Measurements from ENCODE around the gene PLEKHA5.

Gene PLEKHA5

DNA sequence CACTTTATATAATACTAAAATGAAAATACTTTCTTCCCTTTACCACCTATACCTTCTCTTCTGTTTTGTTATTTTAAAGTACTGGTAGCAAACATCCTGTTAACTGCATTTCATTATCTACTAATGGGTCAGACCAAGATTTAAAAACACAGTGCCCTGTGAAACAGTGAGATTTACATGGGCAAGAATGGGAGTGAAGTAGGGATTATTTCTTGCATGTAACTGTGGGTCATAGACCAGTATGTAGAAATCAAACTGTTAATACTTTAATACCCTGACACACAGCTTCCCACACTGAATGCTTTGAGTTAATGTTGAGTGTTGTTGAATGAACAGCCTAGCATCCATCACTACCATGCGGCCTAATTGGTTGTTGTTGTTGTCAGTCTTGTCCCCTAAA, 61.6 kb downstream of the PLEKHA5 start:
- in situ Hi-C loops (cut with HindIII; ENCODE audit: low pct_ligation_motif_present, low pct_unique_long_range_greater_than_20kb, low sequenced_read_pairs) = no loop called here
- DNase-seq = no peak

DNA sequence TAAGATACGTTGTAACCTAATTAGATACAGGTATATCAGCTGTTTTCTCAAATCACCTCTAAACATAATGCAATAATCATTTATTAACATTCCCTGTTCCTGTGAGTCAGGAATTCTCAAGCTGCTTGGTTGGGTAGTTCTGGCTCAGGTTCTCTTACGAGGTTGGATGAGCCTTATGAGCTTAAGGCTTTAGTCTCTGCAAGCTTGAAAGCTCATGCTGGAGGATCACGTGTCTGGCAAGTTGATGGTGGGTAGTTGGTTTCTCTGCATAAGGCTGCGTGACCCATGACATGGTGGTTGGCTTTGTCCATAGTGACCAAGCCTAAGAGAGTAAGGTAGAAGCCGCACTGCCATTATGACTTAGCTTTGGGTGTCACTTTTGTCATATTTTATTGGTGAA, 62.0 kb downstream of the PLEKHA5 start:
- DNase-seq = peak; percentile 86
- in situ Hi-C loops (cut with HindIII; ENCODE audit: low pct_ligation_motif_present, low pct_unique_long_range_greater_than_20kb, low sequenced_read_pairs) = no loop called here

DNA sequence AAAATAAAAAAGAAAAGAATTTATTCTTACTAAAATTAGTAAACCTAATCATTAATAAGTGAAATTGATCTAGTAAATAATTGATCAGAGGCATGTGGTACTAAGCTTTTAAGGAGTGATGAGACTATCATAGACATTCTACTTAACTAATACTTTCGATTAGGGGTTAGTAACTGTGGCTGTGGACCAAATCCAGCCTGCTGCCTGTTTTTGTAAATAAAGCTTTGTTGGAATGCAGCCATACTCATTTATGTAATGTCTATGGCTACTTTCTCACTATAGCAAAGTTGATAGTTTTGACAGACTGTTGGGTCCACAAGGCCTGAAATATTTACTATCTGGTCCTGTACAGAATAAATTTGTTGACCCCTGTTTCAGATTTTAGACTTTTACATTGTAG, 63.2 kb downstream of the PLEKHA5 start:
- DNase-seq = no peak
- in situ Hi-C loops (cut with HindIII; ENCODE audit: low pct_ligation_motif_present, low pct_unique_long_range_greater_than_20kb, low sequenced_read_pairs) = no loop called here

DNA sequence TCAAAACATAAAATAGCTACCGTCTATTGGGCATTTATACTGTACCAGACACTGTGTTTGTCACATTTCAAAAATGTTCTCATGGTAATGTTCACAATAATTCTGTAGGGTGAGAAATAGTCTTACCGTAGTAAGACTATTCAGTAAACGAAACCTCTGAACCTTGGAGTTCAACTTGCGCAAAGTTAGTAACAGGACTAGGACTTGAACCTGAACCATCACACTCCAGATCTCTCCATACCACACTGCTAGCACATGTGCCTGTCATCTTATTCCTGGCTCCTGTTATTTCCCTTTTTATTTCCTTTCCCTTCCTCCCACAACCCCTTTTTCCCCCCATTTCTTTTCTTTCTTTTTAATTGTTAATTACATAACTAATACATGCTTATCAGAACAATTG, 65.4 kb downstream of the PLEKHA5 start:
- in situ Hi-C loops (cut with HindIII; ENCODE audit: low pct_ligation_motif_present, low pct_unique_long_range_greater_than_20kb, low sequenced_read_pairs) = no loop called here
- DNase-seq = no peak

DNA sequence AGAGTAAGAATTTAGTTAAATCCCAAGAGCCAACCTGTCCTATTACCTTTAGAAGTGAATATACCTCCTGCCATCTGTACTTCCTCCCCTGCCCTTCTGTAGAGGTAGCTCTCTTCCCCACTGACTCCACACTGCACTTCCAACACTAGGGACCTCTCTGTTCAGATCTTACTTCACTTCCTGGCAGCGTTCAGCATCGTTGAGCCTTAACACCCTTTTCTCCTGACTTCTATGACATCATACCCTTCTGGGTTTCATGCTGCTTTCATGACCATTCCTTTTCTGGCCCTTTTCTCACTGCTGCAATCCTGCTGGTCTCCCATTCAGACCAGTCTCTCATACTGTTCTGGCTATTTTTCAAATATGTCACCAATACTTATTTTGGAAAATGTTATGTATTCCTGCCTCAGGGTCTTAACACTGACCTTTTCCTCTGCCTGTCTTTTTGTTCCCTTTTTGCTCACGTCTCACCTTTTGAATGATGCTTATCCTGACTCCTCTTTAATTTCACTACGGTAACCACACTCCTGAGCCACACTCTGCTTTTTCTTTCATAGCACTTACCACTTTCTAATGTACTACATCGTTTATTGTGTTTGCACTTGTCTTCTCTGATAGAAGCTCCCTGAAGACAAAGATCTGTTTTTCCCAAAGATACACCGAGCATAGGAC, 67.6 kb downstream of the PLEKHA5 start:
- DNase-seq = no peak
- in situ Hi-C loops (cut with HindIII; ENCODE audit: low pct_ligation_motif_present, low pct_unique_long_range_greater_than_20kb, low sequenced_read_pairs) = no loop called here

DNA sequence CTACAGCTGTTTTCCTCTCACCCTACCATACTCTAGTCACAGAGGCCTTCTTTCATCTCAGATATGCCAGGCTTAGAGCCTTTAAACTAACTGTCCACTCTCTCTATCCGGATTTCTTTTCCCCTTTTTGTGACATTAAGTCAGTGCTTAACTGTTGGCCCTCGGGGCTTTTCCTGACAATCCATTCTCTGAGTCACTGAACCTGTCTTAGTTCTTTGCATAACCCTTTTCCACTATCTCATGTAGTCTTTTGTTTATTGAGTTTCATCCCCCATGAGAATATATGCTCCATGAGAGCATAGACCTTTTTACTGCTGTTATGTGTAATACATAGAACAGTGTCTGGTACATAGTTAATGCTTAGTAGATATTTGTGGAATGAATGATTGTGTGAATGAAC, 68.7 kb downstream of the PLEKHA5 start:
- in situ Hi-C loops (cut with HindIII; ENCODE audit: low pct_ligation_motif_present, low pct_unique_long_range_greater_than_20kb, low sequenced_read_pairs) = no loop called here

DNA sequence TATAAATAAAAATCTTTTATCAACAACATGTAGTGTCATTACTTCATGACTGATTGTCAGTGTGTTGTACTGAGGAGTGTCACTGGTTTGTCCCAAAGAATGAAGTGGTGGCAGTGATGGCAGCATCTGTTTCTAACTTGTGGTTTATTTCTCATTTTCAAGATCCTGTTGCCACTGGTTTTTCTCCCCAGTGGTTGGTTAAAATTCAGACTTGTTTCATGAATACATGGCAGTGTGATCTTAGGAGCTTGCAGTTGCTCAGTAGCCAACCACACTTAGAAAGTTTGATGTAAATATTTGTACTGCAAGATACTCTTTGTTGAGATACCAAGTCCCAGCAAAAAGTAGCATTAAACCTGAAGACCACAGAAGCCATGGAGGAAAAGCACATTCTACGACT, 69.8 kb downstream of the PLEKHA5 start:
- no peak for DNase-seq
- in situ Hi-C loops (cut with HindIII; ENCODE audit: low pct_ligation_motif_present, low pct_unique_long_range_greater_than_20kb, low sequenced_read_pairs) = no loop called here

More for the DNA sequence above, 68.7 kb downstream of the PLEKHA5 start:
- DNase-seq = no peak

DNA sequence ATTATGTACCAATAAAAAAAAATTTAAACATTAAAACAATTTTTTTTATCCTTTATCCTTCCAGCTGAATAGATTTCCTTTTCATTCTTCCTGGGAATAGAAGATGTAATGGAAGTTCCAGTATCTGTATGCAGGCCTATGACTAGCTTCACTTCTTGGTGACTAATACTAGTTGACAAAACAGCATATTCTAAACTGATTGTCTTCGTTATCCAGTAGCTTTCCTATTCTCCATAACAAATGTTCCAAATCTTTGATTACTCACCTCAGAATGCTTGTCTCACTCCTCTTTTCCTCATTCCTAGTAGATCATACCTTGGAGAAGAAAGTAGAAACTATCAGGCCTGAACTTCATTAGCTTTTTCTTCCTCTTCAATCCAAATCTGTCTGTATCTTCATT, 70.7 kb downstream of the PLEKHA5 start:
- in situ Hi-C loops (cut with HindIII; ENCODE audit: low pct_ligation_motif_present, low pct_unique_long_range_greater_than_20kb, low sequenced_read_pairs) = no loop called here
- DNase-seq = no peak

DNA sequence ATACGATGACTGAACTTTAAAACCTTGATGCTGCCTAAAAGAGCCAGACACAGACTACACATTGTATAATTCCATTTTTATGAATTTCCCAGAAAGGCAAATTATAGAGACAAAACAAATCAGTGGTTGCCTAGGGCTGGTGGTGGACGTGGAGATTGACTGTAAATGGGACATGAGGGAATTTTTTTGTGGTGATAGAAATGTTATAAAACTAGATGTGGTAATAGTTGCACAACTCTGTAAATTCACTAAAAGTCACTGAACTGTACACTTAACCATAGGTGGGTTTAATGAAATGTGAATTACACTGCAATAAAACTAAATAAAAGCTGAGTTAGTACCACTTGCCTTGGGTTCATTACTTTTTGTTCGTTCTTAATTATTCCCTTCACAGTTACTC, 72.1 kb downstream of the PLEKHA5 start:
- DNase-seq = no peak
- in situ Hi-C loops (cut with HindIII; ENCODE audit: low pct_ligation_motif_present, low pct_unique_long_range_greater_than_20kb, low sequenced_read_pairs) = no loop called here

DNA sequence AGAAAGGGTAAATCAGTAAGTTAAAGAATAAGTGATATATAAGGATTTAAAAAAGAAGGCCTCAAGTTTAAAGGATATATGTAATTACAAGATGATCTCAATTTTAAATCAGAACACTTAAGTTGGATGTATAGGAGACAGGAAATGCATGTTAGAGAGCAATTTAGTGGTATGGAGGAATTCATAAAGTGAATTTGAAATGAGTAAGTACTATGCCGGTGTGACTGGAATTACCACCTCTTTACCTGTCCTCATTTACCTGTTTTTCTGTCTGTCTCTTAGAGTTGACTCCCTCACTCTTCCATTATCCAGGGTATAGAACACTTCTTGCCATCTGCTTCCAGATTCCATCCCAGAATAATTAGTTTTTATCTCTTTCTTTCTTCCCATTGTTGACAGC, 73.5 kb downstream of the PLEKHA5 start:
- no peak for DNase-seq
- in situ Hi-C loops (cut with HindIII; ENCODE audit: low pct_ligation_motif_present, low pct_unique_long_range_greater_than_20kb, low sequenced_read_pairs) = no loop called here

DNA sequence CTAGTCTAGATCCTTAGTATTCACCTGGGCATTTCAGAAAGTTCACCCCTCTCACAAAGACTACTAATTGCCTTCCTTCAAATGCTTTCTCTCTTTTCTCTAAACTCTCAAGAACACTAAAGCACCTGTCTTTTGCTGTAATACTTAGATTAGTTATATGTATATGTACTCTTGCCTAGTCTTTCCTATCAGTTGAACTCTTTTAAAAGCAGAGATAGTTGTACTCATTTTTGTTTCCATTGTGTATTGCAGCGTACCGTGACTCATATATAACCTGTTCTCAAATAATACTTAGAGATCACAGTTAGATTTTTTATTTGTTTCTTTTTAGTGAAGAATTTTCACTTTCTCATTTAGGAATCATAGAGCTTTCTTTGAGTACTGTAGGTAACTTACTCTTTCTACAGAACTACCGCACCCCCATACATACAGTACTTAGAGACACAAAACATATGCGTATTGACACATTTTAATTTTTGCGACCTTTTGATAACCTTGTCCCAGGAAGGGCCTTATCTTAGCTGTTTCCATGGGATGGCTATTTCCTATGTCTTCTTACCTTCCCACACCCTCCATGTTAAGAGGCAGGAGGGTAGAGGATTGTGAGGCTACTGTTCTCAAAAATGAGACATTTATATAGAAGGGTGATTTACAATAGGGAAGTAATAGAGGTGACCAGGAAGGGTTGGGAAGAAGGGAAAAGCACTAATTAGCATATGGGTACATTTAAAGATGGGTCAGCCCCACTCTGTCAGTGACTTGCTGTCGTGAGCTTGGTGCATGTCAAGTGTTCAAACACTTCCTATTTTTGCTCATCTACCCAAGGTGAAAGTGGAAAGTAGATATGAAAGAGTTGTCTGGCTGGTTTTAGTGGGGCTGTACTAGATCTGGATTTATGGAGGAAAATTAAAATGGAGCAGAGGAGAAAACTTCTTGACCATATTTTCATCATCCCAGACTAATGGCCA, 74.3 kb downstream of the PLEKHA5 start:
- in situ Hi-C loops (cut with HindIII; ENCODE audit: low pct_ligation_motif_present, low pct_unique_long_range_greater_than_20kb, low sequenced_read_pairs) = no loop called here
- no peak for DNase-seq

DNA sequence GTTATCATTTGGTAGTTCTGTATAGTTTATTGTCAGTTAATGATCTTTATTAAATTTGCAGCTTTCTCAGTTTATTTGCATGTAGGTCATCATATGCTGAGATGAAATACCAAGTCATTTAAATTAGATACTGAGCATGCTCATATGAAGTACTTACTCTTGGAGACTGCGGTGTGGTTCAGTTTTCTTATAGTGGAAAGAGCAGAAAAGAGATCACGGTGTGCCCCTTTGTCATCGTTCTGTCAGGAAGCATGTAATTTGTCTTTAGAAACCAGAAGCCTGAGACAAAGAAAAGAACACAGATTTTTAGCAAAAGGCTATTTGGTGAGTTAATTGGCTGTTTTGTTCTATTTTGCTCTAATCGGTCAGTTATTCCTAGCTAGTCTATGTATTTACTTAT, 75.6 kb downstream of the PLEKHA5 start:
- in situ Hi-C loops (cut with HindIII; ENCODE audit: low pct_ligation_motif_present, low pct_unique_long_range_greater_than_20kb, low sequenced_read_pairs) = no loop called here
- DNase-seq = no peak

DNA sequence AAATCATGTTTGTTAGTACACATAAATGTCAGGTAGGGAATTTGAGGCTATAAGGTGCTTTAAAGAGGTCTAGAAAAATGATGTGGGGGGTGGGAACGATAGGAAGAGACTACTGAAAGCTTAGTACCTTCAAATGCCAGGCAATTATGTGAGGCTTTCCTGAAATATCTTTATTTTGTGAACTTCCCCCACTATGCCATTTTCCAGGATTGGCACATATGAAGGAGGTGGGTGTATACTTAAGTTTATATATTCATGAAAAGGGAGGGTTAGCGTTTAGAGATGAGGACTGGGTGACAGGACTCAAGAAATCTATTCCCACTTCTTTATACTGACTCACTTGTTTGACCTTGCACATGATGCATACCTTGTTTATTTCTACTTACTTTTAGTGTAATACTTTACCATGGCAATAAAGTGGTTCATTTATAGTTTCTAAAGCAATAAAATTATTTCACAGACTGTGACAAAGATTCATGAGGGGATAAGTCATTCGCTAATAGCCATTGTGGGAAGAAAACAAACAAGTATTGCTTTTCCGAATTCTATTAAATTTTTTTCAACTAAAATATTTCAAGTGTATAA, 77.1 kb downstream of the PLEKHA5 start:
- DNase-seq = no peak
- in situ Hi-C loops (cut with HindIII; ENCODE audit: low pct_ligation_motif_present, low pct_unique_long_range_greater_than_20kb, low sequenced_read_pairs) = no loop called here

DNA sequence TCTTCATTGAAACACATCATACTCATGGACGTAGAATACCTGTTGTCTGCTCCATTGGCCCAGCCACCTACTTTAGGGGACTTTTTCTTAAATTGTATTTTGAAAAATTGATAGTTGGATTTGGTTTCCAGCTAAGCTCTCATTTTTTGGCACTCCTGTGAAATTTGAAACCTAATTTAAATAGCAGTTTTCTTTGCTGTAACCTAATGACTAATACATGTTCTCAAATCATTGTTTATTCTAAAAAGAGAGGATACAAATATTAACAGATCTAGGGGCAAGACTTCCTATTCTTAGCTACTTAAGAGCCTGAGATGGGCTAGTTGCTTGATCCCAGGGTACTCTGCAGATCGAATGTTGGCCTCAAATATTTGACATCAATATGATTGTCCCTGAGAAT, 78.9 kb downstream of the PLEKHA5 start:
- DNase-seq = no peak
- in situ Hi-C loops (cut with HindIII; ENCODE audit: low pct_ligation_motif_present, low pct_unique_long_range_greater_than_20kb, low sequenced_read_pairs) = no loop called here

DNA sequence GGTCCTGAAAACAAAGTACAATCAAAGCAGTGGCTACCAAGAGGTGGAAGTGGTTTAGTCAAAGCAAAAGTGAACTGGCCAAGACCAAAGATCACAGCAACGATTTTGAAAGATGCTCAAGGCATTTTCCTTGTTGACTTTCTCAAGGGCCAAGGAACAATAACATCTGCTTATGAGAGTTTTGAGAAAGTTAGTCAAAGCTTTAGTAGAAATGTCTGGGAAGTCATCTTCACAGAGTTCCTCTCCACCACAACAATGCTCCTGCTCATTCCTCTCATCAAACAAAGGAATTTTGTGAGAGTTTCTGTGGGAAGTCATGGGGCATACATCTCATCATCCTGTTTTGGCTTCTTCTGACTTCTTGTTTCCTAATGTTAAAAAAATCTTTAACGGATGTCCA, 80.1 kb downstream of the PLEKHA5 start:
- no peak for DNase-seq
- in situ Hi-C loops (cut with HindIII; ENCODE audit: low pct_ligation_motif_present, low pct_unique_long_range_greater_than_20kb, low sequenced_read_pairs) = no loop called here

DNA sequence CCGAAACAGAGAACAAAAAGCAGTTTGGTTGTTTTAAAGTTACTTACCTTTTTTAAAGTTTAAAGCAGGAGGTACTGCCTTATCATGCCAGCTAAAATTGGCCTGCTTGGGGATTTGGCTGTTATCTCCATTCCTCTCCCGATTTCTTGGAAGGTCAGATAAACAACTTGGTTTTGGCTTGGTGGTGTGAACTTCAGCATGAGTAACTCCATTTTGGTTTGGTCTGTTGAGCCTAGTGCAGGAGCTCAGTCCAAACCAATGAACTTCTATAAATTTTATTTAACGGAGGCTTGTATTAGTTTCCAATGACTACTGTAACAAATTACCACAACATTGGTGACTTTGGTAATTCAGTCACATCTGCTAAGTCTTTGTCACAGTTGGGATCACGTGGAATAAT, 82.3 kb downstream of the PLEKHA5 start:
- in situ Hi-C loops (cut with HindIII; ENCODE audit: low pct_ligation_motif_present, low pct_unique_long_range_greater_than_20kb, low sequenced_read_pairs) = no loop called here
- DNase-seq = no peak

DNA sequence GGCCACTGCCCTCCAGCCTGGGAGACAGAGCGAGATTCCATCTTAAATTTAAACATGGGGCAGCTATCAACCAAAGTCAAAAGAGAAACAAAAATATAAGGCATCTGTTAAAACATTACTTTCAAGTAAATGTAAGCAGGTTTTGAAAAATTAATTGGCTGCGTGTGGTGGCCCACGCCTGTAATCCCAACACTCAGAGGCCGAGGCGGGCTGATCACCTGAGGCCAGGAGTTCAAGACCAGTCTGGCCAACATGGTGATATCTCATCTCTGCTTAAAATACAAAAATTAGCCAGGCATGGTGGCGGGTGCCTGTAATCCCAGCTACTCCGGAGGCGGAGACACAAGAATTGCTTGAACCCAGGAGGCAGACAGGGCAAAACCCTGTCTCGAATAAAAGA, 82.7 kb downstream of the PLEKHA5 start:
- in situ Hi-C loops (cut with HindIII; ENCODE audit: low pct_ligation_motif_present, low pct_unique_long_range_greater_than_20kb, low sequenced_read_pairs) = no loop called here
- DNase-seq = no peak

DNA sequence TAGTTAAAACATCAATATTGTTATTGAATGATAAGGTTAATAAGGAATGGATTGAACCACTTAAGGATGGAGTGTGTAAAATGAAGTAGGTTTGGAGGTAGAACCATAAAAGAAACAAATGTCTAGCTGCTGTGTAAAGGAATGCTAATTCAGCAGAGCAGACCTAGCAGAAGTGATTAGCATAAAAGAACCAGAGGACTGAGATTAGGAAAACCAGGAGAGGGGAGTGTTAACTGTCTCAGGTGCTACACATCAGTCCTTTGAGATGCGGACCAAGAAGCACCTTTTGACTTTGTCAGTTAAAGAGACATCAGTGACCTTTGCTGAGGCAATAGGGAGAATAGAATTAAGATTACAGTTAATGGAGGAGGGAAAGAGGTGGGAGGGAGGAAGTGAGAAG, 84.5 kb downstream of the PLEKHA5 start:
- no peak for DNase-seq
- in situ Hi-C loops (cut with HindIII; ENCODE audit: low pct_ligation_motif_present, low pct_unique_long_range_greater_than_20kb, low sequenced_read_pairs) = no loop called here

DNA sequence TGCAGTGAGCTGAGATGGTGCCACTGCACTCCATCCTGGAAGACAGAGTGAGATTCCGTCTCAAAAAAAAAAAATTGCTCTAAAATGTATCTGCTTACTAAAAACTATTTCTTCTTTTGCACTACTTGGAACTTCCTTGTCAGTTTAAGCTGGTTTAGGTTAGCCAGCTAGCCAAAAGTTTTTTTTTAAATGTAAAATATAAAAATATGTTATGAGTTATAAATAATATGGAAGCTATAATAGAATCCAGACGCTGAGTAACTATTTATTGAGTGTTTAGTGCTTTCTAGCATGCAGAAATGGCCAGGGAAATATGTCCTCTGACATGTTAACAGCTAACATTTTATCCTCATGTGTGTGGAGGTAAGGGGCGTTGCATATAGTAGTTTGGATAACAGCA, 85.6 kb downstream of the PLEKHA5 start:
- no peak for DNase-seq
- in situ Hi-C loops (cut with HindIII; ENCODE audit: low pct_ligation_motif_present, low pct_unique_long_range_greater_than_20kb, low sequenced_read_pairs) = no loop called here

DNA sequence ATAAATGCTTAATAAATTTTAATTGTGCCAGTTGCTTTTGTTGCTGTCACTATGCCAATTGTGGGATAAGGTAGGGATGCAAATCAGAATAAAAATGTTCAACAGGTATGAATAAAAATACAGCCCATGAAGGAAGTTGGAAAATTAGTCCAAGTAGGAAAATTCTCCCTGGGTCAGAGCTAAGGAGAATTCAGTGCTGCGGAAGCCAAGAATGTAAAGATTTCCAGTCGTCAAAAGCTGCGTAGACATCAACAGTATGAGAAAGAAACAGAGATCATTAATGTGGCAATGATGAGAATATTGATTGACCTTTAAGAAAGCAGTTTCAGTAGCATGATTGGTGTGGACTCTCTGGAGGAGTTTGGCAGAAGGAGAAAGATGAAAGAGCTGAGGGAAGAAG, 87.9 kb downstream of the PLEKHA5 start:
- in situ Hi-C loops (cut with HindIII; ENCODE audit: low pct_ligation_motif_present, low pct_unique_long_range_greater_than_20kb, low sequenced_read_pairs) = no loop called here
- DNase-seq = no peak

Measured in ACHN (cell line).